HL-60 (cell line): ENCODE results near the gene DCPS.

ENCODE experiments used
- TF ChIP-seq, protein P1 (sequence below): IDR thresholded peaks from one replicate; pipeline ENCODE4 v1.5.1; 2011; ENCODE audit warnings: low read length, control low read depth, inconsistent platforms; ENCODE audit not compliant: insufficient read depth
- TF ChIP-seq, protein P2 (sequence below): IDR thresholded peaks from 2 replicates; pipeline ENCODE4 v1.6.1; 2012; ENCODE audit warnings: low read depth; ENCODE audit not compliant: insufficient replicate concordance

GRCh38 chr11:126359431-126360048 is 55.7 kb downstream of the DCPS start:
- TF ChIP-seq, protein P1, sequence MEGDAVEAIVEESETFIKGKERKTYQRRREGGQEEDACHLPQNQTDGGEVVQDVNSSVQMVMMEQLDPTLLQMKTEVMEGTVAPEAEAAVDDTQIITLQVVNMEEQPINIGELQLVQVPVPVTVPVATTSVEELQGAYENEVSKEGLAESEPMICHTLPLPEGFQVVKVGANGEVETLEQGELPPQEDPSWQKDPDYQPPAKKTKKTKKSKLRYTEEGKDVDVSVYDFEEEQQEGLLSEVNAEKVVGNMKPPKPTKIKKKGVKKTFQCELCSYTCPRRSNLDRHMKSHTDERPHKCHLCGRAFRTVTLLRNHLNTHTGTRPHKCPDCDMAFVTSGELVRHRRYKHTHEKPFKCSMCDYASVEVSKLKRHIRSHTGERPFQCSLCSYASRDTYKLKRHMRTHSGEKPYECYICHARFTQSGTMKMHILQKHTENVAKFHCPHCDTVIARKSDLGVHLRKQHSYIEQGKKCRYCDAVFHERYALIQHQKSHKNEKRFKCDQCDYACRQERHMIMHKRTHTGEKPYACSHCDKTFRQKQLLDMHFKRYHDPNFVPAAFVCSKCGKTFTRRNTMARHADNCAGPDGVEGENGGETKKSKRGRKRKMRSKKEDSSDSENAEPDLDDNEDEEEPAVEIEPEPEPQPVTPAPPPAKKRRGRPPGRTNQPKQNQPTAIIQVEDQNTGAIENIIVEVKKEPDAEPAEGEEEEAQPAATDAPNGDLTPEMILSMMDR: no peak
- TF ChIP-seq, protein P2, sequence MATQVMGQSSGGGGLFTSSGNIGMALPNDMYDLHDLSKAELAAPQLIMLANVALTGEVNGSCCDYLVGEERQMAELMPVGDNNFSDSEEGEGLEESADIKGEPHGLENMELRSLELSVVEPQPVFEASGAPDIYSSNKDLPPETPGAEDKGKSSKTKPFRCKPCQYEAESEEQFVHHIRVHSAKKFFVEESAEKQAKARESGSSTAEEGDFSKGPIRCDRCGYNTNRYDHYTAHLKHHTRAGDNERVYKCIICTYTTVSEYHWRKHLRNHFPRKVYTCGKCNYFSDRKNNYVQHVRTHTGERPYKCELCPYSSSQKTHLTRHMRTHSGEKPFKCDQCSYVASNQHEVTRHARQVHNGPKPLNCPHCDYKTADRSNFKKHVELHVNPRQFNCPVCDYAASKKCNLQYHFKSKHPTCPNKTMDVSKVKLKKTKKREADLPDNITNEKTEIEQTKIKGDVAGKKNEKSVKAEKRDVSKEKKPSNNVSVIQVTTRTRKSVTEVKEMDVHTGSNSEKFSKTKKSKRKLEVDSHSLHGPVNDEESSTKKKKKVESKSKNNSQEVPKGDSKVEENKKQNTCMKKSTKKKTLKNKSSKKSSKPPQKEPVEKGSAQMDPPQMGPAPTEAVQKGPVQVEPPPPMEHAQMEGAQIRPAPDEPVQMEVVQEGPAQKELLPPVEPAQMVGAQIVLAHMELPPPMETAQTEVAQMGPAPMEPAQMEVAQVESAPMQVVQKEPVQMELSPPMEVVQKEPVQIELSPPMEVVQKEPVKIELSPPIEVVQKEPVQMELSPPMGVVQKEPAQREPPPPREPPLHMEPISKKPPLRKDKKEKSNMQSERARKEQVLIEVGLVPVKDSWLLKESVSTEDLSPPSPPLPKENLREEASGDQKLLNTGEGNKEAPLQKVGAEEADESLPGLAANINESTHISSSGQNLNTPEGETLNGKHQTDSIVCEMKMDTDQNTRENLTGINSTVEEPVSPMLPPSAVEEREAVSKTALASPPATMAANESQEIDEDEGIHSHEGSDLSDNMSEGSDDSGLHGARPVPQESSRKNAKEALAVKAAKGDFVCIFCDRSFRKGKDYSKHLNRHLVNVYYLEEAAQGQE: no peak
